Chondrocyte (in vitro differentiated cells): ENCODE data around the gene SLIT3. TPM values are rescaled to one million over a fixed set of nuclear protein-coding genes. Genes with fewer than 3 reads are reported as not detected.
A peak's percentile ranks its signal among the peaks of the same experiment; 100 is the strongest.

Experiments used
- DNase-seq: peaks from one replicate; pipeline ENCODE4 v3.0.0; 2021; ENCODE audit warnings: mixed read lengths, low spot score
- H3K27ac Mint-ChIP-seq: one replicate; pipeline ENCODE4 v1.8.0; 2021; ENCODE audit warnings: mild to moderate bottlenecking, moderate library complexity, mixed read lengths; ENCODE audit not compliant: unreplicated experiment
- H3K27me3 Mint-ChIP-seq: 2 replicates; pipeline ENCODE4 v1.8.0; 2021; ENCODE audit warnings: low read depth, mixed read lengths
- H3K36me3 Mint-ChIP-seq: 2 replicates; pipeline ENCODE4 v1.8.0; 2021; ENCODE audit warnings: low read depth, mixed read lengths
- H3K4me1 Mint-ChIP-seq: 2 replicates; pipeline ENCODE4 v1.8.0; 2021; ENCODE audit warnings: low read depth, mild to moderate bottlenecking, mixed read lengths
- H3K4me3 Mint-ChIP-seq: one replicate; pipeline ENCODE4 v1.8.0; 2021; ENCODE audit warnings: mild to moderate bottlenecking, moderate library complexity, mixed read lengths; ENCODE audit not compliant: unreplicated experiment
- H3K9me3 Mint-ChIP-seq: 2 replicates; pipeline ENCODE4 v1.8.0; 2021; ENCODE audit warnings: low read depth, mixed read lengths
- total RNA-seq: library from RNA; stranded (reverse); gene quantifications from 3 replicates; pipeline ENCODE4 v1.2.1, GENCODE V29; 2021
- TF ChIP-seq, protein P1 (sequence below): fragments of 200-600 bp; sonication (generic); IDR thresholded peaks from 2 replicates; pipeline ENCODE4 v1.5.0; 2021; ENCODE audit warnings: antibody characterized with exemption, mild to moderate bottlenecking, moderate library complexity

The SLIT3 gene
- total RNA-seq, 1 donor from 2014 or later: 116 TPM

GRCh38 chr5:169197343-169197742 lies 103.6 kb downstream of the SLIT3 start:
- H3K36me3 Mint-ChIP-seq: peaks cover 3% of the 10 kb centered on the region
- peaks cover 38% of the 10 kb centered on the region for H3K4me1 Mint-ChIP-seq
- peaks cover 6% of the 10 kb centered on the region for H3K9me3 Mint-ChIP-seq
- no peak overlapping the region for H3K4me3 Mint-ChIP-seq
- H3K27ac Mint-ChIP-seq: no peak overlapping the region
- no peak for DNase-seq
- TF ChIP-seq, protein P1, sequence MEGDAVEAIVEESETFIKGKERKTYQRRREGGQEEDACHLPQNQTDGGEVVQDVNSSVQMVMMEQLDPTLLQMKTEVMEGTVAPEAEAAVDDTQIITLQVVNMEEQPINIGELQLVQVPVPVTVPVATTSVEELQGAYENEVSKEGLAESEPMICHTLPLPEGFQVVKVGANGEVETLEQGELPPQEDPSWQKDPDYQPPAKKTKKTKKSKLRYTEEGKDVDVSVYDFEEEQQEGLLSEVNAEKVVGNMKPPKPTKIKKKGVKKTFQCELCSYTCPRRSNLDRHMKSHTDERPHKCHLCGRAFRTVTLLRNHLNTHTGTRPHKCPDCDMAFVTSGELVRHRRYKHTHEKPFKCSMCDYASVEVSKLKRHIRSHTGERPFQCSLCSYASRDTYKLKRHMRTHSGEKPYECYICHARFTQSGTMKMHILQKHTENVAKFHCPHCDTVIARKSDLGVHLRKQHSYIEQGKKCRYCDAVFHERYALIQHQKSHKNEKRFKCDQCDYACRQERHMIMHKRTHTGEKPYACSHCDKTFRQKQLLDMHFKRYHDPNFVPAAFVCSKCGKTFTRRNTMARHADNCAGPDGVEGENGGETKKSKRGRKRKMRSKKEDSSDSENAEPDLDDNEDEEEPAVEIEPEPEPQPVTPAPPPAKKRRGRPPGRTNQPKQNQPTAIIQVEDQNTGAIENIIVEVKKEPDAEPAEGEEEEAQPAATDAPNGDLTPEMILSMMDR: peak; percentile 74
- H3K27me3 Mint-ChIP-seq: no peaks in the 10 kb centered on the region

GRCh38 chr5:169196059-169196458 lies 104.9 kb downstream of the SLIT3 start:
- H3K27ac Mint-ChIP-seq: peak overlapping the region; percentile 74
- no peaks in the 10 kb centered on the region for H3K9me3 Mint-ChIP-seq

GRCh38 chr5:169195601-169196000 lies 105.3 kb downstream of the SLIT3 start:
- no peaks in the 10 kb centered on the region for H3K27me3 Mint-ChIP-seq
- peak overlapping the region; percentile 74 for H3K27ac Mint-ChIP-seq
- H3K36me3 Mint-ChIP-seq: no peaks in the 10 kb centered on the region
- DNase-seq: no peak
- TF ChIP-seq, protein P1: no peak
- H3K4me3 Mint-ChIP-seq: no peak overlapping the region
- no peaks in the 10 kb centered on the region for H3K9me3 Mint-ChIP-seq
- H3K4me1 Mint-ChIP-seq: peaks cover 47% of the 10 kb centered on the region

More at GRCh38 chr5:169196059-169196458, 104.9 kb downstream of the SLIT3 start:
- no peak for DNase-seq
- Mint-ChIP-seq H3K4me1 (peaks cover 43% of the 10 kb centered on the region), H3K36me3 (no peaks in the 10 kb centered on the region), H3K27me3 (no peaks in the 10 kb centered on the region), H3K4me3 (no peak overlapping the region)
- TF ChIP-seq, protein P1: no peak

DNA sequence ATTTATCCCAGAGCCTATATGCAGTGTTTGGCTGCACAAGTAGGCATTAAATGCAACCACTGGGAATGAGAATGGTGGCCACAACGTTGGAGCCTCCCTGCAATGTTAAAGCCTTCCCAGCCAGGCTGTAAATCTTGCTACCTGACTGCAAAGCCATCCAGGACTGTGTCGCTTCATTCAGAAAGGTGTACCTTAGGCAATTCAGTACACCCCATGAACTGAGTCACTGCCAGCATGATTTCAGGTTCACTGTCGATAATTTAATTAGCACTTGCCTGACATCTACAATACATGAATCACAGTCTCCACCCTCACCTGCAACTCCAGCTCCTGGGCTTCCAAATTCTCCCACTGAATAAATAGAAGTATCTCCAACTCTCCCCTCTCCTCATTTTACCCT lies 108.4 kb downstream of the SLIT3 start:
- Mint-ChIP-seq H3K4me3 (no peak overlapping the region), H3K9me3 (no peaks in the 10 kb centered on the region), H3K27me3 (no peaks in the 10 kb centered on the region), H3K36me3 (peaks cover 2% of the 10 kb centered on the region), H3K27ac (no peak overlapping the region), H3K4me1 (peaks cover 43% of the 10 kb centered on the region)
- no peak for DNase-seq
- TF ChIP-seq, protein P1: no peak

DNA sequence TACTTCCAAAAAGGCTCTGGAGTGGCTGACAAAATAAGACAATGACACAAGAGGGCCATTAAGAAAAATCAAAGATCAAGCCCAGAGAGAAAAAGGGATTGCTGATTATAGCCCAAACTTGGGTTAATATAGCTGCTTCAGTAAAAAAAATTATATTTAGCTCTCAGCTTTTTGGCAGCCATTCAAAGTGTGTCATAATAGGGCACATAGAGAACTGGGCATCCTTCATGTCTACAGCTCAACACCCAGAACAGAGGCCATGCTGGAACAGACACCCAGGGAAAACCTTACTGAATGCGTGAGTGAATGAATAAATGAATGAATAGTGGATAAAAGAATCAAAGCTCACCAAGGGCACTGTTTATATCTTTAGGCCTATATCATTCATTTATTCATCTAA lies 110.1 kb downstream of the SLIT3 start:
- peaks cover 35% of the 10 kb centered on the region for H3K4me1 Mint-ChIP-seq
- H3K4me3 Mint-ChIP-seq: no peak overlapping the region
- TF ChIP-seq, protein P1: no peak
- no peaks in the 10 kb centered on the region for H3K9me3 Mint-ChIP-seq
- no peak for DNase-seq
- no peaks in the 10 kb centered on the region for H3K27me3 Mint-ChIP-seq
- peaks cover 2% of the 10 kb centered on the region for H3K36me3 Mint-ChIP-seq
- H3K27ac Mint-ChIP-seq: no peak overlapping the region
